ENCODE data around the gene SEC22C. TPM values are rescaled to one million over a fixed set of nuclear protein-coding genes. Genes with fewer than 3 reads are reported as not detected.

Gene SEC22C
- total and polyA plus RNA-seq, 2 of the 4 experiments (the other 2 are of a cell fraction): 24.0 to 43.9 TPM

Other genes with a start within 250 kb of the SEC22C start
- not detected in 2 replicates for gene LYZL4, start 171.4 kb downstream of the SEC22C start, total RNA-seq (2012; rRNA removed)
- not detected in 2 replicates for gene LYZL4, start 171.4 kb downstream of the SEC22C start, polyA plus RNA-seq (2012; rRNA removed)
- gene VIPR1, start 79.3 kb downstream of the SEC22C start, total RNA-seq (2012; rRNA removed): not detected in 2 replicates
- not detected in 2 replicates for gene VIPR1, start 79.3 kb downstream of the SEC22C start, polyA plus RNA-seq (2012; rRNA removed)
- 19.4 and 23.6 TPM in 2 replicates for gene SS18L2, start 8.9 kb upstream of the SEC22C start, total RNA-seq (2012; rRNA removed)
- 14.9 and 18.7 TPM in 2 replicates for gene SS18L2, start 8.9 kb upstream of the SEC22C start, polyA plus RNA-seq (2012; rRNA removed)
- gene NKTR, start 18.7 kb upstream of the SEC22C start, total RNA-seq (2012; rRNA removed): 24.0 and 51.4 TPM in 2 replicates
- 20.0 and 30.7 TPM in 2 replicates for gene NKTR, start 18.7 kb upstream of the SEC22C start, polyA plus RNA-seq (2012; rRNA removed)
- gene ZBTB47, start 71.7 kb upstream of the SEC22C start, total RNA-seq (2012; rRNA removed): 9.7 and 10.9 TPM in 2 replicates
- gene ZBTB47, start 71.7 kb upstream of the SEC22C start, polyA plus RNA-seq (2012; rRNA removed): 16.8 and 17.3 TPM in 2 replicates
- not detected in 2 replicates for gene KLHL40, start 103.6 kb upstream of the SEC22C start, total RNA-seq (2012; rRNA removed)
- gene KLHL40, start 103.6 kb upstream of the SEC22C start, polyA plus RNA-seq (2012; rRNA removed): not detected in 2 replicates
- not detected in 2 replicates for gene HHATL, start 120.8 kb upstream of the SEC22C start, total RNA-seq (2012; rRNA removed)
- gene HHATL, start 120.8 kb upstream of the SEC22C start, polyA plus RNA-seq (2012; rRNA removed): not detected in 2 replicates
- gene CCDC13, start 191.3 kb upstream of the SEC22C start, total RNA-seq (2012; rRNA removed): 0.18 and 0.28 TPM in 2 replicates
- gene CCDC13, start 191.3 kb upstream of the SEC22C start, polyA plus RNA-seq (2012; rRNA removed): 0.19 TPM in 2 replicates
- gene HIGD1A, start 222.5 kb upstream of the SEC22C start, total RNA-seq (2012; rRNA removed): 86.6 and 201 TPM in 2 replicates
- gene HIGD1A, start 222.5 kb upstream of the SEC22C start, polyA plus RNA-seq (2012; rRNA removed): 106 and 137 TPM in 2 replicates
- gene ACKR2, start 227.5 kb upstream of the SEC22C start, total RNA-seq (2012; rRNA removed): not detected in 2 replicates
- gene ACKR2, start 227.5 kb upstream of the SEC22C start, polyA plus RNA-seq (2012; rRNA removed): 0.07 and 0.10 TPM in 2 replicates

Measured in IMR-90 (cell line).